Endodermal cell (in vitro differentiated cells): ENCODE data around the gene RPS14. TPM values are rescaled to one million over a fixed set of nuclear protein-coding genes. Genes with fewer than 3 reads are reported as not detected.
A peak's percentile ranks its signal among the peaks of the same experiment; 100 is the strongest.
"Not testable (repeated sequence)": the region's sequence is repeated elsewhere in the genome, so short reads cannot be mapped to it uniquely, and the experiment has no call there.

Experiments used
- DNase-seq: peaks from one replicate; pipeline ENCODE4 v3.0.0-alpha.2; 2017
- H3K27ac ChIP-seq: 2 replicates; pipeline ENCODE4 v1.5.1; 2013; ENCODE audit warnings: mild to moderate bottlenecking, low read depth, low read length, moderate library complexity
- H3K27me3 ChIP-seq: 2 replicates; pipeline ENCODE4 v1.6.1; 2013; ENCODE audit warnings: mild to moderate bottlenecking, low read length, moderate library complexity; ENCODE audit not compliant: insufficient read depth, control insufficient read depth, poor library complexity, severe bottlenecking
- H3K36me3 ChIP-seq: 2 replicates; pipeline ENCODE4 v1.7.0; 2013; ENCODE audit warnings: mild to moderate bottlenecking, low read length, moderate library complexity; ENCODE audit not compliant: control insufficient read depth, insufficient read depth
- H3K4me1 ChIP-seq: one replicate; pipeline ENCODE4 v1.7.0; 2013; ENCODE audit warnings: low read length; ENCODE audit not compliant: control insufficient read depth, insufficient read depth
- H3K4me3 ChIP-seq: 2 replicates; pipeline ENCODE4 v1.5.1; 2013; ENCODE audit warnings: mild to moderate bottlenecking, low read length, moderate library complexity
- H3K9ac ChIP-seq: 2 replicates; pipeline ENCODE4 v1.6.1; 2013; ENCODE audit warnings: mild to moderate bottlenecking, low read length, moderate library complexity; ENCODE audit not compliant: poor library complexity, severe bottlenecking; ENCODE audit errors: extremely low read depth
- H3K9me3 ChIP-seq: 2 replicates; pipeline ENCODE4 v1.6.1; 2013; ENCODE audit warnings: mild to moderate bottlenecking, low read length, moderate library complexity; ENCODE audit not compliant: control insufficient read depth
- H3K27ac Mint-ChIP-seq: 2 replicates; pipeline ENCODE4 v1.8.0; 2020; ENCODE audit warnings: mixed read lengths
- H3K27me3 Mint-ChIP-seq: 2 replicates; pipeline ENCODE4 v1.8.0; 2021; ENCODE audit warnings: mild to moderate bottlenecking, mixed read lengths; ENCODE audit not compliant: insufficient read depth
- H3K36me3 Mint-ChIP-seq: 2 replicates; pipeline ENCODE4 v1.8.0; 2020; ENCODE audit warnings: low read depth, mixed read lengths
- H3K4me1 Mint-ChIP-seq: 2 replicates; pipeline ENCODE4 v1.8.0; 2020; ENCODE audit warnings: mixed read lengths
- H3K4me3 Mint-ChIP-seq: 2 replicates; pipeline ENCODE4 v1.8.0; 2020; ENCODE audit warnings: mild to moderate bottlenecking, moderate library complexity, mixed read lengths
- H3K9me3 Mint-ChIP-seq: 2 replicates; pipeline ENCODE4 v1.8.0; 2020; ENCODE audit warnings: mild to moderate bottlenecking, mixed read lengths
- CTCF ChIP-seq: fragments of 200-600 bp; sonication (generic); conservative IDR thresholded peaks from 2 replicates; pipeline ENCODE4 v1.5.0; 2021; ENCODE audit warnings: antibody characterized with exemption, mild to moderate bottlenecking
- WGBS, 2 experiments: methylation state at CpG; one replicate each; pipeline versions ENCODE4 v1.1.5 to v1.1.7; 2013; ENCODE audit warnings: missing lambda C conversion rate in 2 of 2, mixed read lengths in 1 of 2; ENCODE audit not compliant: insufficient coverage in 1 of 2, insufficient read length in 1 of 2; 5-methylcytosine and 5-hydroxymethylcytosine counted together
- total RNA-seq, 2 donors: library from RNA; stranded (reverse); fragmentation: NEBNext Ultra II Directional in 1 of 2; extraction: Animal tissue kit (Norgen Biotek cat#: 25700) in 1 of 2; gene quantifications; 2 replicates in 1 of 2; 3 replicates in 1 of 2; pipeline ENCODE4 v1.2.1, GENCODE V29; 2021

RPS14 gene
- total RNA-seq, 2 donors from 2014 or later = 2,313 to 2,316 TPM

GRCh38 chr5:150457121-150457520 lies 7.6 kb upstream of the RPS14 start:
- H3K36me3 Mint-ChIP-seq = no peaks in the 10 kb centered on the region
- no peak for TF ChIP-seq CTCF
- no peaks in the 10 kb centered on the region for H3K9me3 ChIP-seq
- H3K4me3 ChIP-seq = no peak overlapping the region
- H3K4me1 ChIP-seq = peaks cover 6% of the 10 kb centered on the region
- 60 to 65% methylated on average over 6 of the region's 6 CpGs for WGBS, 2 experiments
- no peaks in the 10 kb centered on the region for H3K27me3 Mint-ChIP-seq
- no peaks in the 10 kb centered on the region for H3K36me3 ChIP-seq
- H3K27ac Mint-ChIP-seq = peak overlapping the region; percentile 86
- no peaks in the 10 kb centered on the region for H3K9me3 Mint-ChIP-seq
- no peaks in the 10 kb centered on the region for H3K27me3 ChIP-seq
- H3K9ac ChIP-seq = no peak overlapping the region
- H3K4me1 Mint-ChIP-seq = peaks cover 32% of the 10 kb centered on the region
- DNase-seq = peak; percentile 81
- no peak overlapping the region for H3K27ac ChIP-seq
- no peak overlapping the region for H3K4me3 Mint-ChIP-seq

- Mint-ChIP-seq H3K27me3 (no peaks in the 10 kb centered on the region), H3K4me3 (no peak overlapping the region), H3K9me3 (peaks cover 7% of the 10 kb centered on the region), H3K36me3 (peaks cover 2% of the 10 kb centered on the region), H3K27ac (no peak overlapping the region), H3K4me1 (peaks cover 15% of the 10 kb centered on the region)
- DNase-seq = no peak
- Histone ChIP-seq H3K9me3 (no peaks in the 10 kb centered on the region), H3K27me3 (no peaks in the 10 kb centered on the region), H3K9ac (no peak overlapping the region), H3K36me3 (no peaks in the 10 kb centered on the region), H3K4me1 (no peaks in the 10 kb centered on the region), H3K27ac (no peak overlapping the region), H3K4me3 (no peak overlapping the region)
- WGBS, 2 experiments = 88 to 96% methylated on average over 7 to 8 of the region's 9 CpGs
- no peak for TF ChIP-seq CTCF
These were observed 5.1 kb upstream of the RPS14 start for GRCh38 chr5:150454492-150455229.

GRCh38 chr5:150454027-150454426 lies 4.5 kb upstream of the RPS14 start:
- not testable (repeated sequence) for H3K36me3 Mint-ChIP-seq, H3K27ac ChIP-seq, H3K4me1 ChIP-seq, H3K4me3 ChIP-seq, H3K27me3 Mint-ChIP-seq, H3K4me1 Mint-ChIP-seq, H3K27ac Mint-ChIP-seq, H3K9me3 ChIP-seq, H3K4me3 Mint-ChIP-seq, H3K9ac ChIP-seq, DNase-seq, H3K27me3 ChIP-seq, H3K36me3 ChIP-seq, H3K9me3 Mint-ChIP-seq
- WGBS, 2 experiments = 87% methylated on average over 8 of the region's 8 CpGs; no CpG with 5 or more reads in 1 of the 2 experiments
